GM06990 (cell line): ENCODE data around the gene SGK2.

Experiments
- DNase-seq: peaks from one replicate; pipeline ENCODE4 v3.0.0-alpha.2; 2011; ENCODE audit not compliant: insufficient read length; ENCODE audit errors: extremely low read depth
- H3K27me3 ChIP-seq: replicated peaks from 2 replicates; pipeline ENCODE4 v1.6.0; 2011; ENCODE audit warnings: low read length; ENCODE audit not compliant: control insufficient read depth, insufficient read depth
- H3K36me3 ChIP-seq: 2 replicates; pipeline ENCODE4 v1.5.1; 2011; ENCODE audit warnings: low read length; ENCODE audit not compliant: control insufficient read depth, insufficient read depth
- H3K4me3 ChIP-seq: replicated peaks from 2 replicates; pipeline ENCODE4 v1.5.1; 2011; ENCODE audit warnings: low read depth, mild to moderate bottlenecking, control low read depth, low read length
- CTCF ChIP-seq: IDR thresholded peaks from 2 replicates; pipeline ENCODE4 v1.5.1; 2011; ENCODE audit warnings: low read length, control low read depth, mild to moderate bottlenecking, inconsistent platforms; ENCODE audit not compliant: insufficient read depth, poor library complexity, severe bottlenecking

The SGK2 gene

GRCh38 chr20:43567477-43567876 lies 8.7 kb downstream of the SGK2 start:
- no peak for TF ChIP-seq CTCF
- DNase-seq: no peak
- no peaks in the 10 kb centered on the region for H3K36me3 ChIP-seq

DNA sequence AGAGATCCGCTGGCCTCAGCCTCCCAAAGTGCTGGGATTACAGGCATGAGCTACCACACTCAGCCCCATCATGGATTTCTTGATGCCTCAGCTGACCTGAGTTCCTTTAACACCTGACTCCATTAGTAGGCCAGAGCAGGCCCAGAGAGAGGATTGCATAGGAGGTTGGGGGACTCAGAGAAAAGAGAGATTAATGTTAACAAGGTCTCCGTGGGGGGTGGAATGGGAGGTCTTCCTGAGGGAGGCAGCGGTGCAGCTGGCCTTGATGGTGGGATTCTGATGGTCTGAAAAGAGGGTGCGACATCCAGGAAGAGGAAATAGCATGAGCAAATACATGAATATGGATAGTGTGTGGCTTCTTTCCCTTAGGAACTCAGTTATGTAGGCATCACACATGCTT lies 9.9 kb downstream of the SGK2 start:
- H3K4me3 ChIP-seq: no peak overlapping the region
- no peak for DNase-seq
- H3K27me3 ChIP-seq: no peaks in the 10 kb centered on the region
- no peak for TF ChIP-seq CTCF
- no peaks in the 10 kb centered on the region for H3K36me3 ChIP-seq

More at GRCh38 chr20:43567477-43567876, 8.7 kb downstream of the SGK2 start:
- no peaks in the 10 kb centered on the region for H3K27me3 ChIP-seq
- H3K4me3 ChIP-seq: no peak overlapping the region

- no peak for TF ChIP-seq CTCF
- Histone ChIP-seq H3K36me3 (no peaks in the 10 kb centered on the region), H3K4me3 (no peak overlapping the region), H3K27me3 (no peaks in the 10 kb centered on the region)
- DNase-seq: no peak
Measured at GRCh38 chr20:43569282-43569681, 10.5 kb downstream of the SGK2 start.

DNA sequence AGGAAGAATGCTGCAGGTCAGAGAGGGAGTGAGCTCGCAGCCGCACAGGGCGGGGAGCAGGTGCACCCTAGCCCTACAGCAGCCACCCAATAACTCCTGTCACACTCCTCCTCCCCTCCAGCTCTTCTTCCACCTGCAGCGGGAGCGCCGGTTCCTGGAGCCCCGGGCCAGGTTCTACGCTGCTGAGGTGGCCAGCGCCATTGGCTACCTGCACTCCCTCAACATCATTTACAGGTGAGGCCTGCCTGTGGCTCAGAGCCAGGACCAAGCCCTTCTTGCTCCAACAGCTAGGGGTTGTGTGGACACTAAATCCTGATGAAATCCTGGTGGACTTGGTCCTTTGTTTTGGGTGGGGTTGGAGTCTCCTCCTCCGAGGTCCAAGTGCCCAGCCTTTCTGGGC lies 11.7 kb downstream of the SGK2 start:
- no peaks in the 10 kb centered on the region for H3K27me3 ChIP-seq
- TF ChIP-seq CTCF: no peak
- H3K36me3 ChIP-seq: no peaks in the 10 kb centered on the region
- DNase-seq: no peak
- no peak overlapping the region for H3K4me3 ChIP-seq

GRCh38 chr20:43571310-43571709 lies 12.5 kb downstream of the SGK2 start:
- Histone ChIP-seq H3K4me3 (no peak overlapping the region), H3K36me3 (no peaks in the 10 kb centered on the region), H3K27me3 (no peaks in the 10 kb centered on the region)
- DNase-seq: no peak
- TF ChIP-seq CTCF: peak; percentile 30

DNA sequence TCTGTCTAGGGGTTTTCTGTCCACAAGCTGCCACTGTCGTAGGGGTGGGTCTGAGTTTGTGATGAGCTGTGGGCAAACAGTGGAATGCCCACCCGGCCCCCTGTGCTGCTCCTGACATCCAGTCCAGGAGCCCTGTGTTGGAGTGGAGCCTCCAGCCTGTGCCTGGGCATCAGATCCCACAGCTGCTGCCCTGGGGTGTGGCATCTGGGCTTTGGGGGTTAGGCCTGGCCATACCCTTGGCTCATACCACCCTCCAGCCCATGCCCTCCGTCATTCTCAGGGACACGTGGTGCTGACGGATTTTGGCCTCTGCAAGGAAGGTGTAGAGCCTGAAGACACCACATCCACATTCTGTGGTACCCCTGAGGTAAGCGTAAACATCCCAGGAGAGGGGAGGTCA lies 12.9 kb downstream of the SGK2 start:
- no peaks in the 10 kb centered on the region for H3K27me3 ChIP-seq
- H3K36me3 ChIP-seq: no peaks in the 10 kb centered on the region
- DNase-seq: no peak
- TF ChIP-seq CTCF: no peak
- no peak overlapping the region for H3K4me3 ChIP-seq
